IPS-NIHi7 (cell line): Measurements from ENCODE around the gene CLCN6.
"Not testable (repeated sequence)": the region's sequence is repeated elsewhere in the genome, so short reads cannot be mapped to it uniquely, and the experiment has no call there.

Experiments
- DNase-seq: peaks from one replicate; pipeline ENCODE4 v3.0.0; 2012; ENCODE audit warnings: mixed read lengths; ENCODE audit errors: extremely low spot score

Gene CLCN6

GRCh38 chr1:11794446-11795237 lies 11.3 kb upstream of the CLCN6 start:
- DNase-seq, result no peak

- DNase-seq, result no peak
Observed at GRCh38 chr1:11795238-11795890, 10.6 kb upstream of the CLCN6 start.

- no peak for DNase-seq
Observed at GRCh38 chr1:11796036-11796828, 9.8 kb upstream of the CLCN6 start.

GRCh38 chr1:11797525-11798216 lies 8.3 kb upstream of the CLCN6 start:
- no peak for DNase-seq

GRCh38 chr1:11799099-11799498 lies 6.9 kb upstream of the CLCN6 start:
- no peak for DNase-seq

- DNase-seq, result no peak
Observed at GRCh38 chr1:11799896-11800295, 6.1 kb upstream of the CLCN6 start.

- DNase-seq, result no peak
Observed at GRCh38 chr1:11800391-11800755, 5.6 kb upstream of the CLCN6 start.

GRCh38 chr1:11800756-11801433 lies 5.1 kb upstream of the CLCN6 start:
- DNase-seq, result no peak

- peak; percentile 52 for DNase-seq
Observed at GRCh38 chr1:11802616-11802972, 3.4 kb upstream of the CLCN6 start.

GRCh38 chr1:11802973-11803885 lies 2.8 kb upstream of the CLCN6 start:
- DNase-seq, result peak; percentile 95

- not testable (repeated sequence) for DNase-seq
Observed at GRCh38 chr1:11803924-11804665, 1.9 kb upstream of the CLCN6 start.

- DNase-seq, result no peak
Observed at GRCh38 chr1:11804666-11805421, 1.1 kb upstream of the CLCN6 start.

- DNase-seq, result no peak
Observed at GRCh38 chr1:11806307-11806936, 431 bp downstream of the CLCN6 start.

- DNase-seq, result no peak
Observed at GRCh38 chr1:11807133-11807532, 1.1 kb downstream of the CLCN6 start.

- DNase-seq, result no peak
Observed at GRCh38 chr1:11813021-11813420, 7.0 kb downstream of the CLCN6 start.

- no peak for DNase-seq
Observed at GRCh38 chr1:11817192-11817591, 11.2 kb downstream of the CLCN6 start.

GRCh38 chr1:11822091-11822490 lies 16.1 kb downstream of the CLCN6 start:
- DNase-seq, result no peak

- DNase-seq, result no peak
Observed at GRCh38 chr1:11823366-11824137, 17.6 kb downstream of the CLCN6 start.
